ENCODE measurements around the gene RIC3. TPM values are rescaled to one million over a fixed set of nuclear protein-coding genes. Genes with fewer than 3 reads are reported as not detected.

Gene RIC3
- total and polyA plus RNA-seq, 7 donors: 0.23 to 34.9 (median 14.7) TPM; not detected in 1

- intact Hi-C loops (cut with DNase I): no loop called here
- no peak overlapping the region for H3K4me3 ChIP-seq
- TF ChIP-seq CTCF (IDR thresholded peaks at IDR 0.05) (no peak), POLR2A (IDR thresholded peaks at IDR 0.05) (no peak), POLR2AphosphoS5 (IDR thresholded peaks at IDR 0.05) (no peak), EP300 (IDR thresholded peaks at IDR 0.05) (no peak)
- WGBS, 2 donors: 92% methylated on average over 11 of the region's 11 CpGs
- H3K27me3 ChIP-seq: no peaks in the 10 kb centered on the region
- peaks cover 0 to 10% (median 6%) of the 10 kb centered on the region in 4 donors for H3K4me1 ChIP-seq
- peaks cover 4 to 37% (median 6%) of the 10 kb centered on the region in 4 donors for H3K36me3 ChIP-seq
- DNase-seq: peak; percentile 61
- no peaks in the 10 kb centered on the region for H3K9me3 ChIP-seq
- no peak overlapping the region for H3K27ac ChIP-seq
These were observed 74.2 kb downstream of the RIC3 start for GRCh38 chr11:8094656-8095055.

- H3K4me1 ChIP-seq: peaks cover 0 to 10% (median 6%) of the 10 kb centered on the region in 4 donors
- TF ChIP-seq POLR2A (IDR thresholded peaks at IDR 0.05) (no peak), EP300 (IDR thresholded peaks at IDR 0.05) (no peak), CTCF (IDR thresholded peaks at IDR 0.05) (no peak), POLR2AphosphoS5 (IDR thresholded peaks at IDR 0.05) (no peak)
- H3K36me3 ChIP-seq: peaks cover 4 to 33% (median 6%) of the 10 kb centered on the region in 4 donors
- H3K9me3 ChIP-seq: no peaks in the 10 kb centered on the region
- no peak overlapping the region for H3K27ac ChIP-seq
- no peak overlapping the region for H3K4me3 ChIP-seq
- H3K27me3 ChIP-seq: no peaks in the 10 kb centered on the region
- intact Hi-C loops (cut with DNase I): no loop called here
- peak; percentile 46 for DNase-seq
- WGBS, 2 donors: 45 to 82% methylated on average over 9 of the region's 9 CpGs
These were observed 74.8 kb downstream of the RIC3 start for GRCh38 chr11:8093931-8094575.

- TF ChIP-seq CTCF (IDR thresholded peaks at IDR 0.05): peak; percentile 21 to 56 (median 52)
- TF ChIP-seq EP300 (IDR thresholded peaks at IDR 0.05): no peak
- peaks cover 0 to 10% (median 6%) of the 10 kb centered on the region in 4 donors for H3K4me1 ChIP-seq
- peaks cover 4 to 22% (median 6%) of the 10 kb centered on the region in 4 donors for H3K36me3 ChIP-seq
- H3K4me3 ChIP-seq: no peak overlapping the region
- no peaks in the 10 kb centered on the region for H3K27me3 ChIP-seq
- 28 to 51% methylated on average over 11 of the region's 11 CpGs for WGBS, 2 donors
- intact Hi-C loops (cut with DNase I): no loop called here
- no peak overlapping the region for H3K27ac ChIP-seq
- H3K9me3 ChIP-seq: no peaks in the 10 kb centered on the region
- peak; percentile 79 for DNase-seq
These were observed 76.0 kb downstream of the RIC3 start for GRCh38 chr11:8092587-8093424.

GRCh38 chr11:8091721-8092120 is 77.1 kb downstream of the RIC3 start:
- intact Hi-C loops (cut with DNase I): loop anchor here (2.0 kb wide), 2 partner anchors 59 to 85 kb away; no protein-coding TSS in a partner anchor
- H3K4me1 ChIP-seq: peaks cover 0 to 10% (median 6%) of the 10 kb centered on the region in 4 donors
- peaks cover 0 to 12% (median under 1%) of the 10 kb centered on the region in 4 donors for H3K36me3 ChIP-seq
- H3K27me3 ChIP-seq: no peaks in the 10 kb centered on the region
- TF ChIP-seq POLR2AphosphoS5 (IDR thresholded peaks at IDR 0.05): no peak
- TF ChIP-seq EP300 (IDR thresholded peaks at IDR 0.05): no peak
- TF ChIP-seq POLR2A (IDR thresholded peaks at IDR 0.05): no peak
- no peak for TF ChIP-seq CTCF (IDR thresholded peaks at IDR 0.05)
- no peaks in the 10 kb centered on the region for H3K9me3 ChIP-seq
- H3K4me3 ChIP-seq: no peak overlapping the region
- WGBS, 2 donors: 84 to 91% methylated on average over 5 of the region's 5 CpGs
- no peak overlapping the region for H3K27ac ChIP-seq
- peak; percentile 60 for DNase-seq
